Measurements from ENCODE around the gene NMNAT3.

Gene NMNAT3

GRCh38 chr3:139640456-139640855 is 37.3 kb downstream of the NMNAT3 start:
- H3K9ac ChIP-seq (ENCODE audit: low read depth in 1 of 2, low read length in 2 of 2), result no peak overlapping the region
- no peak overlapping the region for H3K27ac ChIP-seq (ENCODE audit: low read depth, low read length)
- no peaks in the 10 kb centered on the region for H3K4me1 ChIP-seq (ENCODE audit: control insufficient read depth in 1 of 2, insufficient read depth in 2 of 2, low read length in 2 of 2)
- no peaks in the 10 kb centered on the region for H3K9me3 ChIP-seq (ENCODE audit: control insufficient read depth in 1 of 2, low read length in 2 of 2)
- H3K4me3 ChIP-seq (ENCODE audit: low read depth in 1 of 2, low read length in 2 of 2), result no peak overlapping the region
- no peaks in the 10 kb centered on the region for H3K36me3 ChIP-seq (ENCODE audit: control insufficient read depth in 1 of 2, insufficient read depth in 2 of 2, low read length in 2 of 2)
- no peaks in the 10 kb centered on the region for H3K27me3 ChIP-seq (ENCODE audit: control insufficient read depth in 1 of 2, insufficient read depth in 2 of 2, low read length in 2 of 2)

- Histone ChIP-seq H3K4me3 (ENCODE audit: low read depth in 1 of 2, low read length in 2 of 2) (no peak overlapping the region), H3K36me3 (ENCODE audit: control insufficient read depth in 1 of 2, insufficient read depth in 2 of 2, low read length in 2 of 2) (no peaks in the 10 kb centered on the region), H3K9ac (ENCODE audit: low read depth in 1 of 2, low read length in 2 of 2) (no peak overlapping the region), H3K9me3 (ENCODE audit: control insufficient read depth in 1 of 2, low read length in 2 of 2) (no peaks in the 10 kb centered on the region), H3K27ac (ENCODE audit: low read depth, low read length) (no peak overlapping the region), H3K4me1 (ENCODE audit: control insufficient read depth in 1 of 2, insufficient read depth in 2 of 2, low read length in 2 of 2) (no peaks in the 10 kb centered on the region), H3K27me3 (ENCODE audit: control insufficient read depth in 1 of 2, insufficient read depth in 2 of 2, low read length in 2 of 2) (no peaks in the 10 kb centered on the region)
Measured at GRCh38 chr3:139639662-139640061, 38.1 kb downstream of the NMNAT3 start.

- no peaks in the 10 kb centered on the region for H3K4me1 ChIP-seq (ENCODE audit: control insufficient read depth in 1 of 2, insufficient read depth in 2 of 2, low read length in 2 of 2)
- H3K36me3 ChIP-seq (ENCODE audit: control insufficient read depth in 1 of 2, insufficient read depth in 2 of 2, low read length in 2 of 2), result no peaks in the 10 kb centered on the region
- H3K27ac ChIP-seq (ENCODE audit: low read depth, low read length), result no peak overlapping the region
- H3K9me3 ChIP-seq (ENCODE audit: control insufficient read depth in 1 of 2, low read length in 2 of 2), result no peaks in the 10 kb centered on the region
- no peaks in the 10 kb centered on the region for H3K27me3 ChIP-seq (ENCODE audit: control insufficient read depth in 1 of 2, insufficient read depth in 2 of 2, low read length in 2 of 2)
- no peak overlapping the region for H3K9ac ChIP-seq (ENCODE audit: low read depth in 1 of 2, low read length in 2 of 2)
- H3K4me3 ChIP-seq (ENCODE audit: low read depth in 1 of 2, low read length in 2 of 2), result no peak overlapping the region
Measured at GRCh38 chr3:139638518-139638917, 39.3 kb downstream of the NMNAT3 start.

- Histone ChIP-seq H3K27ac (ENCODE audit: low read depth, low read length) (no peak overlapping the region), H3K9ac (ENCODE audit: low read depth in 1 of 2, low read length in 2 of 2) (no peak overlapping the region), H3K27me3 (ENCODE audit: control insufficient read depth in 1 of 2, insufficient read depth in 2 of 2, low read length in 2 of 2) (no peaks in the 10 kb centered on the region), H3K4me1 (ENCODE audit: control insufficient read depth in 1 of 2, insufficient read depth in 2 of 2, low read length in 2 of 2) (no peaks in the 10 kb centered on the region), H3K4me3 (ENCODE audit: low read depth in 1 of 2, low read length in 2 of 2) (no peak overlapping the region), H3K9me3 (ENCODE audit: control insufficient read depth in 1 of 2, low read length in 2 of 2) (no peaks in the 10 kb centered on the region), H3K36me3 (ENCODE audit: control insufficient read depth in 1 of 2, insufficient read depth in 2 of 2, low read length in 2 of 2) (no peaks in the 10 kb centered on the region)
Measured at GRCh38 chr3:139636511-139636910, 41.3 kb downstream of the NMNAT3 start.

- Histone ChIP-seq H3K4me1 (ENCODE audit: control insufficient read depth in 1 of 2, insufficient read depth in 2 of 2, low read length in 2 of 2) (no peaks in the 10 kb centered on the region), H3K27me3 (ENCODE audit: control insufficient read depth in 1 of 2, insufficient read depth in 2 of 2, low read length in 2 of 2) (no peaks in the 10 kb centered on the region), H3K27ac (ENCODE audit: low read depth, low read length) (no peak overlapping the region), H3K36me3 (ENCODE audit: control insufficient read depth in 1 of 2, insufficient read depth in 2 of 2, low read length in 2 of 2) (no peaks in the 10 kb centered on the region), H3K4me3 (ENCODE audit: low read depth in 1 of 2, low read length in 2 of 2) (no peak overlapping the region), H3K9me3 (ENCODE audit: control insufficient read depth in 1 of 2, low read length in 2 of 2) (no peaks in the 10 kb centered on the region), H3K9ac (ENCODE audit: low read depth in 1 of 2, low read length in 2 of 2) (no peak overlapping the region)
Measured at GRCh38 chr3:139634111-139634635, 43.6 kb downstream of the NMNAT3 start.

- Histone ChIP-seq H3K36me3 (ENCODE audit: control insufficient read depth in 1 of 2, insufficient read depth in 2 of 2, low read length in 2 of 2) (no peaks in the 10 kb centered on the region), H3K4me3 (ENCODE audit: low read depth in 1 of 2, low read length in 2 of 2) (no peak overlapping the region), H3K9me3 (ENCODE audit: control insufficient read depth in 1 of 2, low read length in 2 of 2) (no peaks in the 10 kb centered on the region), H3K9ac (ENCODE audit: low read depth in 1 of 2, low read length in 2 of 2) (no peak overlapping the region), H3K27me3 (ENCODE audit: control insufficient read depth in 1 of 2, insufficient read depth in 2 of 2, low read length in 2 of 2) (no peaks in the 10 kb centered on the region), H3K4me1 (ENCODE audit: control insufficient read depth in 1 of 2, insufficient read depth in 2 of 2, low read length in 2 of 2) (no peaks in the 10 kb centered on the region), H3K27ac (ENCODE audit: low read depth, low read length) (no peak overlapping the region)
Measured at GRCh38 chr3:139633511-139633910, 44.3 kb downstream of the NMNAT3 start.

- Histone ChIP-seq H3K27ac (ENCODE audit: low read depth, low read length) (no peak overlapping the region), H3K9me3 (ENCODE audit: control insufficient read depth in 1 of 2, low read length in 2 of 2) (no peaks in the 10 kb centered on the region), H3K4me3 (ENCODE audit: low read depth in 1 of 2, low read length in 2 of 2) (no peak overlapping the region), H3K36me3 (ENCODE audit: control insufficient read depth in 1 of 2, insufficient read depth in 2 of 2, low read length in 2 of 2) (no peaks in the 10 kb centered on the region), H3K9ac (ENCODE audit: low read depth in 1 of 2, low read length in 2 of 2) (no peak overlapping the region), H3K27me3 (ENCODE audit: control insufficient read depth in 1 of 2, insufficient read depth in 2 of 2, low read length in 2 of 2) (no peaks in the 10 kb centered on the region), H3K4me1 (ENCODE audit: control insufficient read depth in 1 of 2, insufficient read depth in 2 of 2, low read length in 2 of 2) (no peaks in the 10 kb centered on the region)
Measured at GRCh38 chr3:139630542-139630941, 47.2 kb downstream of the NMNAT3 start.

- Histone ChIP-seq H3K9ac (ENCODE audit: low read depth in 1 of 2, low read length in 2 of 2) (no peak overlapping the region), H3K27me3 (ENCODE audit: control insufficient read depth in 1 of 2, insufficient read depth in 2 of 2, low read length in 2 of 2) (no peaks in the 10 kb centered on the region), H3K9me3 (ENCODE audit: control insufficient read depth in 1 of 2, low read length in 2 of 2) (no peaks in the 10 kb centered on the region), H3K4me3 (ENCODE audit: low read depth in 1 of 2, low read length in 2 of 2) (no peak overlapping the region), H3K27ac (ENCODE audit: low read depth, low read length) (no peak overlapping the region), H3K4me1 (ENCODE audit: control insufficient read depth in 1 of 2, insufficient read depth in 2 of 2, low read length in 2 of 2) (no peaks in the 10 kb centered on the region), H3K36me3 (ENCODE audit: control insufficient read depth in 1 of 2, insufficient read depth in 2 of 2, low read length in 2 of 2) (no peaks in the 10 kb centered on the region)
Measured at GRCh38 chr3:139629033-139629432, 48.7 kb downstream of the NMNAT3 start.

GRCh38 chr3:139627759-139628158 is 50.0 kb downstream of the NMNAT3 start:
- Histone ChIP-seq H3K27me3 (ENCODE audit: control insufficient read depth in 1 of 2, insufficient read depth in 2 of 2, low read length in 2 of 2) (no peaks in the 10 kb centered on the region), H3K9ac (ENCODE audit: low read depth in 1 of 2, low read length in 2 of 2) (no peak overlapping the region)

GRCh38 chr3:139620438-139620837 is 57.3 kb downstream of the NMNAT3 start:
- no peaks in the 10 kb centered on the region for H3K9me3 ChIP-seq (ENCODE audit: control insufficient read depth in 1 of 2, low read length in 2 of 2)
- H3K4me3 ChIP-seq (ENCODE audit: low read depth in 1 of 2, low read length in 2 of 2), result no peak overlapping the region
- H3K9ac ChIP-seq (ENCODE audit: low read depth in 1 of 2, low read length in 2 of 2), result no peak overlapping the region
- H3K27ac ChIP-seq (ENCODE audit: low read depth, low read length), result no peak overlapping the region
- H3K4me1 ChIP-seq (ENCODE audit: control insufficient read depth in 1 of 2, insufficient read depth in 2 of 2, low read length in 2 of 2), result no peaks in the 10 kb centered on the region
- H3K36me3 ChIP-seq (ENCODE audit: control insufficient read depth in 1 of 2, insufficient read depth in 2 of 2, low read length in 2 of 2), result no peaks in the 10 kb centered on the region
- H3K27me3 ChIP-seq (ENCODE audit: control insufficient read depth in 1 of 2, insufficient read depth in 2 of 2, low read length in 2 of 2), result no peaks in the 10 kb centered on the region

More at GRCh38 chr3:139627759-139628158, 50.0 kb downstream of the NMNAT3 start:
- H3K4me1 ChIP-seq (ENCODE audit: control insufficient read depth in 1 of 2, insufficient read depth in 2 of 2, low read length in 2 of 2), result no peaks in the 10 kb centered on the region
- no peak overlapping the region for H3K27ac ChIP-seq (ENCODE audit: low read depth, low read length)
- no peak overlapping the region for H3K4me3 ChIP-seq (ENCODE audit: low read depth in 1 of 2, low read length in 2 of 2)
- H3K36me3 ChIP-seq (ENCODE audit: control insufficient read depth in 1 of 2, insufficient read depth in 2 of 2, low read length in 2 of 2), result no peaks in the 10 kb centered on the region
- no peaks in the 10 kb centered on the region for H3K9me3 ChIP-seq (ENCODE audit: control insufficient read depth in 1 of 2, low read length in 2 of 2)

GRCh38 chr3:139619484-139619883 is 58.3 kb downstream of the NMNAT3 start:
- H3K36me3 ChIP-seq (ENCODE audit: control insufficient read depth in 1 of 2, insufficient read depth in 2 of 2, low read length in 2 of 2), result no peaks in the 10 kb centered on the region
- no peak overlapping the region for H3K27ac ChIP-seq (ENCODE audit: low read depth, low read length)
- H3K4me1 ChIP-seq (ENCODE audit: control insufficient read depth in 1 of 2, insufficient read depth in 2 of 2, low read length in 2 of 2), result no peaks in the 10 kb centered on the region
- no peaks in the 10 kb centered on the region for H3K27me3 ChIP-seq (ENCODE audit: control insufficient read depth in 1 of 2, insufficient read depth in 2 of 2, low read length in 2 of 2)
- no peak overlapping the region for H3K9ac ChIP-seq (ENCODE audit: low read depth in 1 of 2, low read length in 2 of 2)
- no peaks in the 10 kb centered on the region for H3K9me3 ChIP-seq (ENCODE audit: control insufficient read depth in 1 of 2, low read length in 2 of 2)
- no peak overlapping the region for H3K4me3 ChIP-seq (ENCODE audit: low read depth in 1 of 2, low read length in 2 of 2)

All from duodenal mucosa (tissue), 2 donors.